ENCODE results near the gene ARL8A. TPM values are rescaled to one million over a fixed set of nuclear protein-coding genes. Genes with fewer than 3 reads are reported as not detected.

Gene ARL8A
- total and polyA plus RNA-seq, 10 of the 15 experiments (the other 5 are each of a cell fraction or from before 2014, with no cell fraction given): 0.34 to 49.2 (median 15.4) TPM

GRCh38 chr1:202124142-202124541 is 20.4 kb downstream of the ARL8A start:
- H3K79me2 ChIP-seq (ENCODE audit: control insufficient read depth, insufficient read depth, low read length): no peaks in the 10 kb centered on the region
- H3K4me1 ChIP-seq (ENCODE audit: control insufficient read depth, insufficient read depth, low read length): no peaks in the 10 kb centered on the region
- no peaks in the 10 kb centered on the region for H3K9me3 ChIP-seq (replicated peaks; ENCODE audit: control insufficient read depth, insufficient read depth, low read length)
- ATAC-seq: no peak
- H3K9ac ChIP-seq (ENCODE audit: control insufficient read depth, insufficient read depth, low read length): no peak overlapping the region
- no peak for FAIRE-seq
- RAD21 ChIA-PET (ENCODE audit: unreplicated experiment): interaction anchor here (0.6 kb wide), 1 partner anchor 476 kb away, joined by 3 read pairs; no protein-coding TSS in a partner anchor
- CTCF ChIA-PET: interaction anchor here (1.3 to 9.3 kb wide), 3 partner anchors 10 to 125 kb away, joined by 3 to 119 read pairs (median 29); no protein-coding TSS in a partner anchor
- H3K36me3 ChIP-seq (ENCODE audit: control insufficient read depth in 2 of 2, insufficient read depth in 2 of 2, low read length in 1 of 2): no peaks in the 10 kb centered on the region
- POLR2A ChIA-PET: no interaction called here
- no peak overlapping the region for H2AFZ ChIP-seq (ENCODE audit: control insufficient read depth, low read depth, low read length)
- H3K27me3 ChIP-seq (replicated peaks in 1 of 2; ENCODE audit: control insufficient read depth in 2 of 2, insufficient read depth in 2 of 2, low read length in 1 of 2): peaks cover 0 to 2% of the 10 kb centered on the region in 2 experiments
- H4K20me1 ChIP-seq (ENCODE audit: control insufficient read depth, insufficient read depth): no peaks in the 10 kb centered on the region
- WGBS (ENCODE audit: insufficient coverage, insufficient replicate concordance, low lambda C conversion rate, missing lambda C conversion rate): 63% methylated on average over 7 of the region's 7 CpGs
- H3K4me3 ChIP-seq: no peak overlapping the region
- intact Hi-C loops (cut with micrococcal nuclease; ENCODE audit: unreplicated experiment): no loop called here
- SMC1A ChIA-PET (ENCODE audit: uncharacterized antibody, unreplicated experiment): interaction anchor here (1.3 kb wide), 1 partner anchor 124 kb away, joined by 3 read pairs; no protein-coding TSS in a partner anchor
- TF ChIP-seq SUZ12 (IDR thresholded peaks at IDR 0.05; ENCODE audit: unreplicated experiment) (no peak), ZBED1 (IDR thresholded peaks at IDR 0.05; ENCODE audit: borderline replicate concordance) (no peak), SMAD1 (IDR thresholded peaks at IDR 0.05; ENCODE audit: low read depth, partially characterized antibody) (no peak), SREBF2 (IDR thresholded peaks at IDR 0.05; ENCODE audit: low read length) (no peak), ASH2L (IDR thresholded peaks at IDR 0.05; ENCODE audit: borderline replicate concordance, low read depth) (no peak), PAX5 (IDR thresholded peaks at IDR 0.05; ENCODE audit: borderline replicate concordance, low read depth, low read length) (no peak), NKRF (conservative IDR thresholded peaks at IDR 0.05) (no peak), RAD51 (IDR thresholded peaks at IDR 0.05) (no peak), KDM1A (IDR thresholded peaks at IDR 0.05; ENCODE audit: borderline replicate concordance) (no peak), CBX5 (IDR thresholded peaks at IDR 0.05; ENCODE audit: low read depth) (no peak), ZZZ3 (IDR thresholded peaks at IDR 0.05; ENCODE audit: control insufficient read depth, insufficient read length, low read depth) (no peak), E2F4 (IDR thresholded peaks at IDR 0.05; ENCODE audit: low read depth, low read length) (no peak), CBFB (IDR thresholded peaks at IDR 0.05; ENCODE audit: low read depth) (no peak), CREB1 (IDR thresholded peaks at IDR 0.05; ENCODE audit: low read depth) (no peak), TAF1 (IDR thresholded peaks at IDR 0.05; ENCODE audit: borderline replicate concordance, low read depth, low read length) (no peak), CEBPZ (IDR thresholded peaks at IDR 0.05; ENCODE audit: low read depth, low read length) (no peak), RFX5 (IDR thresholded peaks at IDR 0.05; ENCODE audit: low read depth, low read length) (no peak)
- DNase-seq (ENCODE audit: low read depth, low spot score): no peak
- H3K4me2 ChIP-seq (ENCODE audit: control insufficient read depth, insufficient read depth): no peak overlapping the region
- in situ Hi-C loops (cut with MboI): loop anchor here (5.0 kb wide), 2 partner anchors 112 to 232 kb away; partner anchors contain the start of gene ELF3
- BruUV-seq (replicated peaks): no TSS peak
- H3K27ac ChIP-seq (ENCODE audit: control insufficient read depth, insufficient read depth): no peak overlapping the region

Measured in GM12878 (cell line).